ENCODE measurements around the gene AMPD1. TPM values are rescaled to one million over a fixed set of nuclear protein-coding genes. Genes with fewer than 3 reads are reported as not detected.

The AMPD1 gene
- total RNA-seq, 1 experiment from 2014 or later = not detected

DNA sequence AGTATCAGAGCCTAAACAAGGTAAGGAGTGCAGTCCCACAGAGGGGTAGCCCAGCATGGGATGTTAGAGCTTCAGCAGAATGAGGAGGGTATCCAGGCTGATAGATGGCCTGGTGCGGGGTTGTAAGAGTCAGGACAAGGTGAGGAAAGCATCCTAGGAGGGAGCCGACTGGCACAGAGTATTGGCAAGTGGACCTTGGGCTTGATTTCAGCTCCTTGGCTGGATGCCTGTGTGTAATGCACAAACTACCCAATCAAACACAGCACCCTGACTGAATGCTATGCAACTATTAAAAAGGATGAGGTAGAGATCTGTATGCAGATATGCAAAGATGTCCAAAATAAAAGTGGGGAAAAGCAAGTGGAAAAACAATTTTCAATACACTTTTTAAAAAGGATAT lies 43.5 kb downstream of the AMPD1 start:
- no peak for DNase-seq
- Histone ChIP-seq H3K79me2 (ENCODE audit: insufficient read depth, low read length) (no peaks in the 10 kb centered on the region), H4K8ac (replicated peaks; ENCODE audit: insufficient read length, low read depth, low read length) (no peak overlapping the region), H3K9ac (ENCODE audit: extremely low read depth, insufficient read length, low read length) (no peak overlapping the region), H2BK5ac (ENCODE audit: insufficient read length, low read length) (no peak overlapping the region), H3K4ac (ENCODE audit: low read depth, low read length) (no peak overlapping the region), H2AFZ (ENCODE audit: low read length) (no peak overlapping the region), H2AK5ac (ENCODE audit: insufficient read length, low read length) (no peak overlapping the region), H3K56ac (ENCODE audit: insufficient read length, low read depth, low read length) (no peak overlapping the region), H3K27ac (ENCODE audit: insufficient read length, low read depth, low read length) (no peak overlapping the region), H3T11ph (ENCODE audit: low read length) (no peak overlapping the region), H3K9me3 (ENCODE audit: control insufficient read depth, low read depth, low read length) (no peaks in the 10 kb centered on the region), H3K4me1 (ENCODE audit: insufficient read depth, low read length) (no peaks in the 10 kb centered on the region), H4K20me1 (ENCODE audit: control insufficient read depth, insufficient read depth, insufficient read length) (no peaks in the 10 kb centered on the region), H3K23me2 (ENCODE audit: insufficient read length, low read depth, low read length, poor library complexity, severe bottlenecking) (no peaks in the 10 kb centered on the region), H2BK120ac (ENCODE audit: low read depth, low read length, poor library complexity, severe bottlenecking) (no peak overlapping the region), H2BK12ac (ENCODE audit: insufficient read length, low read depth, low read length) (no peak overlapping the region), H2BK15ac (ENCODE audit: low read depth, low read length) (no peak overlapping the region), H4K91ac (ENCODE audit: insufficient read length, low read depth, low read length) (no peak overlapping the region), H4K5ac (ENCODE audit: insufficient read length, low read depth, low read length) (no peak overlapping the region), H3K18ac (ENCODE audit: insufficient read length, low read depth, low read length) (no peak overlapping the region), H3K79me1 (ENCODE audit: insufficient read depth, low read depth, low read length, poor library complexity, severe bottlenecking) (no peaks in the 10 kb centered on the region), H3K23ac (ENCODE audit: insufficient read length, low read depth, low read length) (no peak overlapping the region), H3K4me2 (ENCODE audit: insufficient read depth, insufficient read length, low read length) (no peak overlapping the region), H2BK20ac (ENCODE audit: low read depth, low read length, poor library complexity, severe bottlenecking) (no peak overlapping the region), H3K27me3 (ENCODE audit: insufficient read depth, low read length) (no peaks in the 10 kb centered on the region), H3K14ac (ENCODE audit: insufficient read depth, low read length) (no peak overlapping the region)
- no peaks in the 10 kb centered on the region for H3K4me1 Mint-ChIP-seq
- TF ChIP-seq, protein P1, sequence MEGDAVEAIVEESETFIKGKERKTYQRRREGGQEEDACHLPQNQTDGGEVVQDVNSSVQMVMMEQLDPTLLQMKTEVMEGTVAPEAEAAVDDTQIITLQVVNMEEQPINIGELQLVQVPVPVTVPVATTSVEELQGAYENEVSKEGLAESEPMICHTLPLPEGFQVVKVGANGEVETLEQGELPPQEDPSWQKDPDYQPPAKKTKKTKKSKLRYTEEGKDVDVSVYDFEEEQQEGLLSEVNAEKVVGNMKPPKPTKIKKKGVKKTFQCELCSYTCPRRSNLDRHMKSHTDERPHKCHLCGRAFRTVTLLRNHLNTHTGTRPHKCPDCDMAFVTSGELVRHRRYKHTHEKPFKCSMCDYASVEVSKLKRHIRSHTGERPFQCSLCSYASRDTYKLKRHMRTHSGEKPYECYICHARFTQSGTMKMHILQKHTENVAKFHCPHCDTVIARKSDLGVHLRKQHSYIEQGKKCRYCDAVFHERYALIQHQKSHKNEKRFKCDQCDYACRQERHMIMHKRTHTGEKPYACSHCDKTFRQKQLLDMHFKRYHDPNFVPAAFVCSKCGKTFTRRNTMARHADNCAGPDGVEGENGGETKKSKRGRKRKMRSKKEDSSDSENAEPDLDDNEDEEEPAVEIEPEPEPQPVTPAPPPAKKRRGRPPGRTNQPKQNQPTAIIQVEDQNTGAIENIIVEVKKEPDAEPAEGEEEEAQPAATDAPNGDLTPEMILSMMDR (conservative IDR thresholded peaks at IDR 0.05) = no peak
- WGBS (ENCODE audit: extremely low coverage, insufficient read length, low lambda C conversion rate) = no CpG with 5 or more reads among the region's 2 CpGs
- no peaks in the 10 kb centered on the region for H3K9me3 Mint-ChIP-seq
- H3K27me3 Mint-ChIP-seq (ENCODE audit: low read depth) = no peaks in the 10 kb centered on the region
- peak overlapping the region in 1 of 3 experiments; percentile 29; a peak in 1 of 7 replicates for H3K27ac Mint-ChIP-seq
- H3K4me3 Mint-ChIP-seq = no peak overlapping the region
- H3K36me3 Mint-ChIP-seq (ENCODE audit: insufficient read depth in 1 of 3, low read depth in 3 of 3) = no peaks in the 10 kb centered on the region
